ENCODE measurements around the gene ME1. TPM values are rescaled to one million over a fixed set of nuclear protein-coding genes. Genes with fewer than 3 reads are reported as not detected.
"Not testable (repeated sequence)": the region's sequence is repeated elsewhere in the genome, so short reads cannot be mapped to it uniquely, and the experiment has no call there.

The ME1 gene
- total RNA-seq, 4 donors from 2014 or later = 20.4 to 58.6 (median 27.2) TPM

DNA sequence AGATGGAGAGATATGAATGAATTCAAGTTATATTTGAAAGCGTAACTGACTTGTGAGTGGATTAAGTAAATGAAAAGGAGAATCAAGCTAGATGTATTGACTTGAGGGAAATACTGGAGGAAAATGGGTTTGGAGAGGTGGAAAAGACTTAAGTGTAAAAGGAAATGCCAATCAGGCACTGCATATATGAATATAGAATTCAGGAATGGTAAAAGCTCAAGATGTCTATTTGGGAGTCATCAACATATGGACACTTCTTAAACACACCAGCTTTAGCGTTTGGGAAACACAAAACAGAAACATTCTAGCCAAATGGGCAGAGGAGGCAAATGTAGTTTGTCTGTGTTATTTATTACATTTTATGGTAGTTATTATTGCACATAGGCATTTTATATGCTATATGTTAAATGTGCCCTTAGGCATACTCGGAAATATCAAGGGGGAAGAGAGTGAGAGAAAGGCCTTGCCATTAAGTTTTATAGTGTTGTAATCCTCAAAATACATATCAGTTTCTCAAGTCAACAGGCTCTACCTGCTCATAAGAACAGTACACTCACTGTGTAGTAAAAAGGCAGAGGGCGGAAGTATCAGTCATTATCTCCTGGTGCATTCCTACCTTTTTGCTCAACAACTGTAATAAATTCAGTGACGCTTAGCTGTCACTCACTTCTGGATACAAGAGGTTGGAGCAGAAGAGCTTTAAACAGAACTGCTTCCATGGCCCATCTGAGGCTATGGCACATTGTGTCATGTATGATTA, 33.7 kb upstream of the ME1 start:
- H3K4me1 ChIP-seq = peaks cover 0 to 7% (median 0%) of the 10 kb centered on the region in 3 donors
- no peaks in the 10 kb centered on the region for H3K27me3 ChIP-seq
- no peaks in the 10 kb centered on the region for H3K36me3 ChIP-seq
- DNase-seq = no peak
- peak overlapping the region in 3 of 4 donors; percentile 9 to 50 (median 40) for H3K27ac ChIP-seq
- TF ChIP-seq, protein P1, sequence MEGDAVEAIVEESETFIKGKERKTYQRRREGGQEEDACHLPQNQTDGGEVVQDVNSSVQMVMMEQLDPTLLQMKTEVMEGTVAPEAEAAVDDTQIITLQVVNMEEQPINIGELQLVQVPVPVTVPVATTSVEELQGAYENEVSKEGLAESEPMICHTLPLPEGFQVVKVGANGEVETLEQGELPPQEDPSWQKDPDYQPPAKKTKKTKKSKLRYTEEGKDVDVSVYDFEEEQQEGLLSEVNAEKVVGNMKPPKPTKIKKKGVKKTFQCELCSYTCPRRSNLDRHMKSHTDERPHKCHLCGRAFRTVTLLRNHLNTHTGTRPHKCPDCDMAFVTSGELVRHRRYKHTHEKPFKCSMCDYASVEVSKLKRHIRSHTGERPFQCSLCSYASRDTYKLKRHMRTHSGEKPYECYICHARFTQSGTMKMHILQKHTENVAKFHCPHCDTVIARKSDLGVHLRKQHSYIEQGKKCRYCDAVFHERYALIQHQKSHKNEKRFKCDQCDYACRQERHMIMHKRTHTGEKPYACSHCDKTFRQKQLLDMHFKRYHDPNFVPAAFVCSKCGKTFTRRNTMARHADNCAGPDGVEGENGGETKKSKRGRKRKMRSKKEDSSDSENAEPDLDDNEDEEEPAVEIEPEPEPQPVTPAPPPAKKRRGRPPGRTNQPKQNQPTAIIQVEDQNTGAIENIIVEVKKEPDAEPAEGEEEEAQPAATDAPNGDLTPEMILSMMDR (IDR thresholded peaks at IDR 0.05) = no peak
- TF ChIP-seq POLR2A (IDR thresholded peaks at IDR 0.05) = no peak
- intact Hi-C loops (cut with DNase I) = no loop called here
- no peaks in the 10 kb centered on the region for H3K9me3 ChIP-seq
- H3K4me3 ChIP-seq = no peak overlapping the region
- WGBS, 2 donors = 83 to 93% methylated on average over 5 of the region's 5 CpGs

DNA sequence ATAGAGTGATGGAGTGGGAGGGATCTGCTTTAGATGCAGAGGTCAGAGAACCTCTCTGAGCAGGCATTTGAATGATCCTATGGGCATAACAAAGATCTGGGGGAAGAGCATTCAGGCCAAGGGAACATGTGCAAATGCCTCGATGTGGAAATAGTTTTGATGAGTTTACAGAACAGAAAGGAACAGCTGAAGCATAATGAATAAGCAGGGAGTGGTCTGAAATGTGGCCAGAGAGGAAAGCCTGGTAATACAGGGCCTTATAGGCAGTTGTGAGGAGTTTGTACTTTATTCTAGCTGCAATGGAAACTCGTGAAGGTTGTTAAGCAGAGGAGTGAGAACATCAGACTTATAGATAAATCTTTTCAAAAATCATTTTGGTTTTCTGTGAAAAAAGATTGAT, 33.0 kb upstream of the ME1 start:
- DNase-seq = no peak
- Histone ChIP-seq H3K4me1 (peaks cover 0 to 7% (median 0%) of the 10 kb centered on the region in 3 donors), H3K9me3 (no peaks in the 10 kb centered on the region), H3K27ac (peak overlapping the region in 3 of 4 donors; percentile 9 to 50 (median 40)), H3K4me3 (no peak overlapping the region), H3K27me3 (no peaks in the 10 kb centered on the region), H3K36me3 (no peaks in the 10 kb centered on the region)
- intact Hi-C loops (cut with DNase I) = no loop called here
- 18 to 33% methylated on average over 2 of the region's 2 CpGs for WGBS, 2 donors
- TF ChIP-seq POLR2A (IDR thresholded peaks at IDR 0.05) = no peak
- TF ChIP-seq, protein P1 (IDR thresholded peaks at IDR 0.05) = no peak

DNA sequence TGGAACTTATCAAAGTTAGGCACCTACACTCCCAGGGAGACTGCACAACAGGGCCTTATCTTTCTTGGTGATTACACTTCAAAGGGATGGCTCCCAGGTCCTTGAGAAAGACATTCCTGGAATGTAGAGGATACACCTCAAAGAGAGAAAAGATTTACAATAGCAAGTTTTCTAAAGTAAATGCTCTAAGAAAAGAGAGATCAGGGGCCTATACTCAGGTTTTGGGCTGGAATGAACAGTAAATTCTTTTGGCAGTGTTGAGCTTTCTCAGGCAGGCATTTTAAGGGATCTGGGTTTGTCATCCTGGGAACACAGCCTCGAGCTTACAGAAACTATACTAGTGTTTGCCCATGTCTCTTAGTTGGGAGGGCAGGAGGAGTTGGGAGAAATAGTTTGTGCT, 31.7 kb upstream of the ME1 start:
- no peaks in the 10 kb centered on the region for H3K9me3 ChIP-seq
- intact Hi-C loops (cut with DNase I) = no loop called here
- peaks cover 0 to 7% (median 0%) of the 10 kb centered on the region in 3 donors for H3K4me1 ChIP-seq
- TF ChIP-seq, protein P1 (IDR thresholded peaks at IDR 0.05) = no peak
- no peak for TF ChIP-seq POLR2A (IDR thresholded peaks at IDR 0.05)
- no peaks in the 10 kb centered on the region for H3K36me3 ChIP-seq
- H3K27ac ChIP-seq = no peak overlapping the region
- no peak for DNase-seq
- H3K27me3 ChIP-seq = no peaks in the 10 kb centered on the region
- 27 to 38% methylated on average over 1 of the region's 1 CpG for WGBS, 2 donors
- H3K4me3 ChIP-seq = no peak overlapping the region

DNA sequence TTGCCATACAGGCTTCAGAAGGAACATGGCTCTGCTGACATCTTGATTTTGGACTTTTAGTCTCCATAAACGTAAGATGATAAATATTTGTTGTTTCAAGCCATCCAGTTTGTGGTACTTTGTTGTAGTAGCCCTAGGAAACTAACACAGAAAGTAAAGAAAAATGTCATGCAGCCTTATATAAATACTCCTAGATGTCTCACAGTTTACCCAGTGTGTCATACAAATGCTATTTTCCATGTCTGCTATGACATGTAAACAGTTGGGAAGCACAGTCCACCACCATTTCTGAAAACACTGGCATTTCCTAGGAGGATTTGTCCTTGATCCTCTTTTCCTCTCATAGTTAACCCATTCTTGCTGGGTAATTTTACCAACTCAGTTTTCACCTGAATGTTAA, 30.6 kb upstream of the ME1 start:
- Histone ChIP-seq H3K4me1 (peaks cover 0 to 7% (median 0%) of the 10 kb centered on the region in 3 donors), H3K9me3 (no peaks in the 10 kb centered on the region), H3K4me3 (no peak overlapping the region), H3K36me3 (no peaks in the 10 kb centered on the region), H3K27ac (no peak overlapping the region), H3K27me3 (no peaks in the 10 kb centered on the region)
- 61 to 75% methylated on average over 1 of the region's 1 CpG for WGBS, 2 donors
- no peak for DNase-seq
- intact Hi-C loops (cut with DNase I) = no loop called here
- TF ChIP-seq, protein P1 (IDR thresholded peaks at IDR 0.05) = no peak
- no peak for TF ChIP-seq POLR2A (IDR thresholded peaks at IDR 0.05)

DNA sequence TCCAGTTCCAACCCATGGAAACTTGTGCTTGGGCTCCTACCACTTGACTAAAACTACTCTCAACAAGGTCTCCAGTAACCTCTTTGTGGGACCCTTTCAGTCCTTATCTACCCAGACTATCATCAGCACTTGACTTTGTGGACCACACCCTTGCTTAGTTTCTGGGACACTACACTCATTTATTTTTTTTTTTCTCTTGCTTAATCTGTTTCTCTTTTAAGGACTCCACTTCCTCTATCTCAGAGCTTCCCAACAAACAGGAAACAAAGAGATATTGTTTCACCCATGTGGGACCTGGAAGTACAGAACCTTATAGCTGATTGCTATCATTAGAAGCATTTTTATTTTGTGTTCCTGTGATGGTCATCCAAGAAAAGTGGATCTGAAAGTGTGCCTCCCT, 28.8 kb upstream of the ME1 start:
- H3K36me3 ChIP-seq = no peaks in the 10 kb centered on the region
- no peaks in the 10 kb centered on the region for H3K27me3 ChIP-seq
- no peak for DNase-seq
- intact Hi-C loops (cut with DNase I) = no loop called here
- H3K4me3 ChIP-seq = no peak overlapping the region
- H3K4me1 ChIP-seq = peaks cover 0 to 7% (median 0%) of the 10 kb centered on the region in 3 donors
- H3K9me3 ChIP-seq = no peaks in the 10 kb centered on the region
- no peak overlapping the region for H3K27ac ChIP-seq
- TF ChIP-seq, protein P1 (IDR thresholded peaks at IDR 0.05) = no peak
- no peak for TF ChIP-seq POLR2A (IDR thresholded peaks at IDR 0.05)

DNA sequence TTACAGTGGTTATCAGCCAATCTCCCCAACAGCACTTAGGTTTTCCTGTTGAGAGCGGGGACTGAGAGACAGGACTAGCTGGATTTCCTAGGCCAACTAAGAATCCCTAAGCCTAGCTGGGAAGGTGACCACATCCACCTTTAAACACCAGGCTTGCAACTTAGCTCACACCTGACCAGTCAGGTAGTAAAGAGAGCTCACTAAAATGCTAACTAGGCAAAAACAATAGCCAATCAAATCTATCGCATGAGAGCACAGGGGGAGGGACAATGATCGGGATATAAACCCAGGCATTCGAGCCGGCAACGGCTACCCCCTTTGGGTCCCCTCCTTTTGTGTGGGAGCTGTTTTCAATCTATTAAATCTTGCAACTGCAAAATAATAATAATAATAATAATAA, 19.2 kb upstream of the ME1 start:
- H3K4me3 ChIP-seq; H3K36me3 ChIP-seq; H3K9me3 ChIP-seq; intact Hi-C loops (cut with DNase I); DNase-seq; H3K27me3 ChIP-seq; H3K4me1 ChIP-seq; H3K27ac ChIP-seq: not testable (repeated sequence)
- 88 to 92% methylated on average over 5 to 6 of the region's 6 CpGs for WGBS, 2 donors

DNA sequence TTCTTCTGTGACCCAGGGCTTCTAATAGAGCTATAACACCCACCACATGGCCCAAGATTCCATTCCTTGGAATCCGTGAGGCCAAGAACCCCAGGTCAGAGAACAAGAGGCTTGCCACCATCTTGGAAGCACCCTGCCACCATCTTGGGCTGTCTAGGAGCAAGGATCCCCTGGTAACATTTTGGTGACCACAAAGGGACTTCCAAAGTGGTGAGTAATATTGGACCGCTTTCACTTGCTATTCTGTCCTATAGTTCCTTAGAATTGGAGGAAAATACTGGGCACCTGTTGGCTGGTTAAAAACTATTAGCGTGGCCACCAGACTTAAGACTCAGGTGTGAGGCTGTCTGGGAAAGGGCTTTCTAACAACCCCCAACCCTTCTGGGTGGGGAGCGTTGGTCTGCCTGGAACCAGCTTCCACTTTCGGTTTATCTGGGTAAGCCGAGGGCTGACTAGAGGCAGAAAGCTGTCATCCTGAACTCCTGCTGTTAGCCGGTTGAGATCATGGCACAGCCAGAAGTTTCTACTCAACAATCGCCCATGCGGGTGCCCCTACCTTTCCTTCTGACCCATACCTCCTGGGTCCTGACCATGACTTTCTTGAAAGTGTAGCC, 13.3 kb upstream of the ME1 start:
- H3K9me3 ChIP-seq; H3K36me3 ChIP-seq; H3K4me1 ChIP-seq; DNase-seq; H3K27ac ChIP-seq; intact Hi-C loops (cut with DNase I); H3K27me3 ChIP-seq; H3K4me3 ChIP-seq: not testable (repeated sequence)
- WGBS, 2 donors = 96 to 97% methylated on average over 7 to 8 of the region's 9 CpGs

All from esophagus squamous epithelium (tissue), 5 donors.